Measurements from ENCODE around the gene CCDC24.

DNA sequence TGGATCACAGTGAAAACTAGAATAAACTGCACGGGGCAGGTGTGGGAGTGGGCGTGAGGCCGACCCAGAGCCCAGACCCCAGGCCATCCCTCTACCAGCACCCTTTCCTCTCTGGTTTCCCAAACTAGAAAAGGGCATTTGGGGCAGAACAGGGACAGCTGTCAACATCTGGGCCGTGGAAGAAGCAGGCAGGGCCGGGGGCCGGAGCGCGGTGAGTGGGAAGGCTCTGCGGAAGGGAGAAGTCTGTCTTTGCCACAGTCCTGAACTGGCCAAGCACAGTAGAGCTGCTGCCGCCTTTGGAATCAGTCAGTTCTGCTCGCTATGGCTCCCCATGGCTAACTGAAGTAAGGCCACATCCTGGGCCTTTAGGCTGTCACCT lies 6.6 kb downstream of the CCDC24 start:
- no peak for TF ChIP-seq POLR2A (IDR thresholded peaks at IDR 0.05; ENCODE audit: low read length)
- TF ChIP-seq GATA1 (IDR thresholded peaks at IDR 0.05; ENCODE audit: low read depth, low read length) = no peak
